AG09319 (cell line): ENCODE data around the gene PLAC9.
A peak's percentile ranks its signal among the peaks of the same experiment; 100 is the strongest.

Experiments used
- DNase-seq: peaks from one replicate; pipeline ENCODE4 v3.0.0-alpha.2; 2010; ENCODE audit warnings: low read depth; ENCODE audit errors: extremely low read depth
- TF ChIP-seq, protein P1 (sequence below): IDR thresholded peaks from 2 replicates; pipeline ENCODE4 v1.5.1; 2011; ENCODE audit warnings: low read depth, mild to moderate bottlenecking, inconsistent platforms, low read length, moderate library complexity

Gene PLAC9

DNA sequence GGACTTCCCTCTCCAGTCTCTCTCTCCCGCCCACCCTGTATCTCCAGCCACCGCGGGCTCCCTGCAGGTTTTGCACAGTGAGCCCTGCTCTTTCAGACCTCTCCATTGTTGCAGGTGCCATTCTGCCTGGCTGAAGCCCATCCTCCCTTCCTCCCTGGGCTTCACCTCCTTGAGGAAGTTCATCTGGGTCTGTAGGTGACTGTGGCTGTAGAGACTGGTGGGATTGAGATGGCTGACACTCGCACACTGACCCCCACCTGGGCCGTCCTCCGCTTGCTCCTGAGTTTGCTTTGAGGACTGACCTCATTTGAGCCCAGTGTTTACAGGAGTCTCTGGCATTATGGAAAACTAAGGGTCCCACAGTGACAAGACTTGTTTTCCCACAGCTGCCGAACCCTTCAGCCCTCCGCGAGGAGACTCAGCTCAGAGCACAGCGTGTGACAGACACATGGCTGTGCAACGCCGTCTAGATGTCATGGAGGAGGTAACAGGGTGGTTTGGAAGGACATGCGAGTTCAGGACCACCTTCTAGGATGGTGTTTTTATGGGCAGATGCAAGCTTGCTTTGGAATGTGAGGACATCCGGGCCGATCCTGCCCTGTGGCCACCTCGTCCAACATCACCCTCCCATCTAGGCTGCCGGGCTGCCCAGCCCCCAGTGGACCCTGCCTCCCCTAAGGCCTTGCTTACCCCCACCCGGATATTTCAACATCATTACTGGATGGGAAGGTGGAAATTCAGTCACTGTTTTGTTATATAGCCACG lies 9.3 kb downstream of the PLAC9 start:
- TF ChIP-seq, protein P1, sequence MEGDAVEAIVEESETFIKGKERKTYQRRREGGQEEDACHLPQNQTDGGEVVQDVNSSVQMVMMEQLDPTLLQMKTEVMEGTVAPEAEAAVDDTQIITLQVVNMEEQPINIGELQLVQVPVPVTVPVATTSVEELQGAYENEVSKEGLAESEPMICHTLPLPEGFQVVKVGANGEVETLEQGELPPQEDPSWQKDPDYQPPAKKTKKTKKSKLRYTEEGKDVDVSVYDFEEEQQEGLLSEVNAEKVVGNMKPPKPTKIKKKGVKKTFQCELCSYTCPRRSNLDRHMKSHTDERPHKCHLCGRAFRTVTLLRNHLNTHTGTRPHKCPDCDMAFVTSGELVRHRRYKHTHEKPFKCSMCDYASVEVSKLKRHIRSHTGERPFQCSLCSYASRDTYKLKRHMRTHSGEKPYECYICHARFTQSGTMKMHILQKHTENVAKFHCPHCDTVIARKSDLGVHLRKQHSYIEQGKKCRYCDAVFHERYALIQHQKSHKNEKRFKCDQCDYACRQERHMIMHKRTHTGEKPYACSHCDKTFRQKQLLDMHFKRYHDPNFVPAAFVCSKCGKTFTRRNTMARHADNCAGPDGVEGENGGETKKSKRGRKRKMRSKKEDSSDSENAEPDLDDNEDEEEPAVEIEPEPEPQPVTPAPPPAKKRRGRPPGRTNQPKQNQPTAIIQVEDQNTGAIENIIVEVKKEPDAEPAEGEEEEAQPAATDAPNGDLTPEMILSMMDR, result no peak
- no peak for DNase-seq

DNA sequence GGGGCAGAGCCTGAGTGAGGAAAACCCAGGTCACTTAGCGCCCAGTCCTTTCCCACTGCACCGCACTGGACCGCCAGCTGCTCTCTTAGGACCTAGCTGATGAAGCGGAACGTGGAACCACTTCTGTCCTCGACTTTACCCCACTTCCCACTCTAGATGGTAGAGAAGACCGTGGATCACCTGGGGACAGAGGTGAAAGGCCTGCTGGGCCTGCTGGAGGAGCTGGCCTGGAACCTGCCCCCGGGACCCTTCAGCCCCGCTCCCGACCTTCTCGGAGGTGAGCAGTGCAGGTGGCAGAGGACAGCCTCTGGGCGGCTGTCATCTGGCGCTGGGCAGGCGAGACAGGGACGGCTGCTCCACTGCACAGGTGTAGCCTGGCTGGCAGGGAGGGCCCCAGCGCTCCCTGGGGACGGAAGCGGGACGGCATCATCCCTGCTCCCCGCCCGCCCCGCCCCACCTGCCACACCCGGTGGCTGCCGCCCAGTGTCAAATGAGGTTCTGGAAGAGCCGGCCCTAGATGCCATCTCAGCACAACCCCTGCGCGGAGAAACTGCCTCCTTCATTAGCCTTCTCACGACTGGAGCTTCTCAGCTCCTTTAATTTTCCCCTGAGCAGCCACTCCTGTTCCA lies 11.7 kb downstream of the PLAC9 start:
- TF ChIP-seq, protein P1, result no peak
- no peak for DNase-seq

DNA sequence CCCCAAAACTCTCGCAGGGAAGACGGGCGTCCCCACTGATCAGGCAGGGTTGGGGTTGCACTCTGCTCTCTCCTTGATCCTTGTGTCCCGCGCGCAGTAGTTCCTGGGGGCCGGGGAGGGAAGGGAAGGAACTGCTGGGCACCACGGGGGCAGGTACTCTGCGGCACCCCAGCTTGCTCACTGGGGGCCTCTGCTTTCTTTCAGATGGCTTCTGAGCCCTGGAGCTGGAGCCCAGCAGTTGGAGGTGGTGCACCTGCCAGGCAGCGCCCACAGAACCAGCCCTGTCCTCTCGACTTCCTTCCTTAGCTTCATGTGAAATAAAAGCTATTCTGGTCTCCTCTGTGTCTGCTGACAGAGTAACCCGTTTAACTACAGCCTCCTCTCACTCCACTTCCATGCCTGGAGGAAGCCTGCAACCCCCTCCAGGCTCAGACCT lies 12.2 kb downstream of the PLAC9 start:
- DNase-seq, result no peak
- TF ChIP-seq, protein P1, result no peak

DNA sequence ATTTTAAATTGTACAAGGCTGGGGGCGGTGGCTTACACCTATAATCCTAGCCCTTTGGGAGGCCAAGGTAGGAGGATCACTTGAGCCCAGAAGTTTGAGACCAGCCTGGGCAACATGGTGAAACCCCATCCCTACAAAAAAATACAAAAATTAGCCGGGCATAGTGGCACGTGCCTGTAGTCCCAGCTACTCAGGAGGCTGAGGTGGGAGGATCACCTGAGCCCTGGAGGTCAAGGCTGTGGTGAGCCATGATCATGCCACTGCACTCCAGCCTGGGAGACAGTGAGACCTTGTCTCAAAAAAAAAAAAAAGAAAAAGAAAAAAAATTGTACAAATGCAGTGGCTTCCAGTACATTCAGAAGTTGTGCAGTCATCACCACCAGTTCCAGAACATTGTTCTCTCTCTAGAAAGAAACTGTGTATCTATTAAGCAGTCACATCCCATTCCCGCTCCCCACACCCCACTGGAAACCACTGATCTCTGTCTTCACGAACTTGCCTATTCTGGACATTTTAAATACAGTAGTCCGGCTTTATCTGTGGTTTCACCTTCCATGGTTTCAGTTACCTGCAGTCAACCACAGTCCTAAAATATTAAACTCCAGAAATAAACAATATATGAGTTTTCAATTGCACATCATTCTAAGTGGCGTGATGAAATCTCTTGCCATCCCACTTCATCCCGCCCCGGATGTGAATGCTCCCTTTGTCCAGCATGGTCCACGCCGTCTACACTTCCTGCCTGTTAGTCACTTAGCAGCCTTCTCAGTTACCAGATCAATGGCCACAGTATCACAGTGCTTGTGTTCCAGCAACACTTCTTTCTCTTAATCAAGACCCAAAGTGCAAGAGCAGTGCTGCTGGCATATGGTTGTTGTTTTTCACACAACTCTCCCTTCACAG lies 13.1 kb downstream of the PLAC9 start:
- DNase-seq, result peak; percentile 57

DNA sequence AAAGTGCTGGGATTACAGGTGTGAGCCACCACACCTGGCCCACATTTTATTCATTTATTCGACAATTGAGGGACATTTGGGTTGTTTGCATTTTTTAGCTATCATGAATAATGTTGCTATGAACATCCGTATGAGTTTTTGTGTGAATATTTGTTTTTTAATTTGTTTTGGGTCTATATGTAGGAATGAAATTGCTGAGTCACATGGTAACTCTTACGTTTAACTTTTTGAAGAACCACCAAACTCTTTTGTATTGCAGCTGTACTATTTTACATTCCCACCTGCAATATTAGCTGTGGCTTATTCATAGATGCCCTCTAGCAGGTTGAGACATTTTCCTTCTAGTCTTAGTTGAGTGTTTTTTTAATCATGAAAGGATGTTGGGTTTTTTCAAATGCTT lies 14.4 kb downstream of the PLAC9 start:
- no peak for DNase-seq
- TF ChIP-seq, protein P1, result no peak

DNA sequence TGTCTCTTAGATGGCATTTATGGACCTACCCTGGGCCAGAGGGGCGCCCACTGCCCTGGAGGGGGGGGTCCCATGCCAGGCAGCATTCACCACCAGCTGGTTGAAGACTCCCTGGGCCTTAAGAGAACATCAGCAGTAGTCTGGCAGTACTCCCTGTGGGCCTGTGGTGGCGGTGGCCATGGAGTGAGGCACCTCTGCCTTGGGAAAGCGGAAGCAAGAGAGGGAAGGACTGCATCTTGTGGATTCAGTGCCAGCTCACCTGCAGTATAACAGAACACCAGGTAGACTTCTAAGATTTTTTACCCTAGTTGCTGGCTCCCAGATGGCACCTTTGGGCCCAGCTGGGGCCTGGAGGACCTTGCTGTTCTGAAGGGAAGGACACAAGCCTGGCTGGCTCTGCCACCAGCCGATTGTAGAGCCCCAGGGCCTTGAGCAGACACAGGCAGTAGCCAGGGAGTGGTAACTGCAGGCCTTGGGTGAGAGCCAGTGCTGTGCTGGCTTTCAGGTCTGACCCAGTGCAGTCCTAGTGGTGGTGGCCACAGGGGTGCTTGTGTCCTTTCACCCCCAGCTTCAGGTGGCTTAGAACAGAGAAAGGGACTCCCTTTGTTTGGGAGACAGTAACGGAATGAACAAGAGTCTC lies 15.8 kb downstream of the PLAC9 start:
- TF ChIP-seq, protein P1, result no peak
- DNase-seq, result no peak

DNA sequence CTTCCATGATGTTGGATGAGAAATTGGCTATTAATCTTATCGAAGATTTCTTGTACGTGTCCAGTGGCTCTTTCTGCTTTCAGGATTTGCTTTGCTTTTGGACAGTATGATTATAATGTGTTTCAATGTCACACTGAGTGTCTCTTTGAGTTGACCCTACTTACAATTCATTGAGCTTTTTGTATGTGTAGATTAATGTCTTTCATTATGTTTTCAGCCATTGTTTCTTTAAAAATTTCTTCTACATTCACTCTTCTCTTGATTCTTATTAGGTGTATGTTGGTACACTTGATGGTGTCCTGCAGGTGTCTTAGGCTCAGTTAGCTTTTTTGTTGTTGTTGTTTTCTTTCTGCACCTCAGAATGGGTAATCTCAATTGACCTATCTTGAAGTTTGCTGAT lies 16.6 kb downstream of the PLAC9 start:
- no peak for DNase-seq
- TF ChIP-seq, protein P1, result no peak
